GM23338 (cell line): ENCODE measurements around the gene CYBA. TPM values are rescaled to one million over a fixed set of nuclear protein-coding genes. Genes with fewer than 3 reads are reported as not detected.

Experiments used
- ATAC-seq: fragments of 200-7000 bp; cut with Tn5 transposase; 3 replicates; pipeline ENCODE4 v1.9.1; 2020
- DNase-seq: peaks from one replicate; pipeline ENCODE4 v3.0.0-alpha.2; 2015; ENCODE audit warnings: low spot score
- H2AFZ ChIP-seq: fragments of 200-600 bp; sonication (generic); 2 replicates; pipeline ENCODE4 v1.8.0; 2016; ENCODE audit warnings: antibody characterized with exemption, mild to moderate bottlenecking, moderate library complexity
- H3F3A ChIP-seq: fragments of 200-600 bp; sonication (generic); replicated peaks from 2 replicates; pipeline ENCODE4 v1.8.0; 2017; ENCODE audit warnings: antibody characterized with exemption, mixed run types, low read depth
- H3K27ac ChIP-seq: fragments of 200-600 bp; sonication (generic); 2 replicates; pipeline ENCODE4 v1.6.1; 2016; ENCODE audit warnings: low read depth
- H3K27me3 ChIP-seq: fragments of 200-600 bp; sonication (generic); 2 replicates; pipeline ENCODE4 v1.8.0; 2016; ENCODE audit warnings: mild to moderate bottlenecking, mixed run types, moderate library complexity; ENCODE audit not compliant: insufficient read depth
- H3K36me3 ChIP-seq: fragments of 200-600 bp; sonication (generic); 2 replicates; pipeline ENCODE4 v1.8.0; 2016; ENCODE audit warnings: mild to moderate bottlenecking; ENCODE audit not compliant: insufficient read depth
- H3K4me1 ChIP-seq: fragments of 200-600 bp; sonication (generic); 2 replicates; pipeline ENCODE4 v1.8.0; 2016; ENCODE audit warnings: mild to moderate bottlenecking, moderate library complexity; ENCODE audit not compliant: insufficient read depth
- H3K4me2 ChIP-seq: fragments of 200-600 bp; sonication (generic); 2 replicates; pipeline ENCODE4 v1.7.1; 2017; ENCODE audit warnings: mixed run types
- H3K4me3 ChIP-seq: fragments of 200-600 bp; sonication (generic); 2 replicates; pipeline ENCODE4 v1.6.1; 2016; ENCODE audit warnings: mixed run types
- H3K79me2 ChIP-seq: fragments of 200-600 bp; sonication (generic); replicated peaks from 2 replicates; pipeline ENCODE4 v1.8.0; 2017; ENCODE audit warnings: mild to moderate bottlenecking; ENCODE audit not compliant: insufficient read depth
- H3K9me2 ChIP-seq: fragments of 200-600 bp; sonication (generic); 2 replicates; pipeline ENCODE4 v1.8.0; 2017; ENCODE audit not compliant: insufficient read depth
- H4K20me1 ChIP-seq: fragments of 200-600 bp; sonication (generic); replicated peaks from 2 replicates; pipeline ENCODE4 v1.8.0; 2017; ENCODE audit warnings: mild to moderate bottlenecking; ENCODE audit not compliant: insufficient read depth
- H3K27ac Mint-ChIP-seq: 2 replicates; pipeline ENCODE4 v1.8.0; 2020; ENCODE audit warnings: inconsistent platforms, mild to moderate bottlenecking, moderate library complexity, mixed read lengths
- H3K27me3 Mint-ChIP-seq: 3 replicates; pipeline ENCODE4 v1.8.0; 2022; ENCODE audit warnings: low read depth, mild to moderate bottlenecking, moderate library complexity, mixed read lengths, inconsistent platforms; ENCODE audit not compliant: insufficient read depth, poor library complexity
- H3K36me3 Mint-ChIP-seq: 3 replicates; pipeline ENCODE4 v1.8.0; 2021; ENCODE audit warnings: low read depth, mild to moderate bottlenecking, inconsistent platforms, moderate library complexity, mixed read lengths
- H3K4me1 Mint-ChIP-seq: 3 replicates; pipeline ENCODE4 v1.8.0; 2020; ENCODE audit warnings: mild to moderate bottlenecking, inconsistent platforms, mixed read lengths
- H3K4me3 Mint-ChIP-seq: 3 replicates; pipeline ENCODE4 v1.8.0; 2021; ENCODE audit warnings: moderate library complexity, mild to moderate bottlenecking, inconsistent platforms, mixed read lengths
- H3K9me3 Mint-ChIP-seq: 3 replicates; pipeline ENCODE4 v1.8.0; 2020; ENCODE audit warnings: moderate library complexity, mild to moderate bottlenecking, inconsistent platforms, mixed read lengths
- CREB1 ChIP-seq: fragments of 250-450 bp; sonication (Bioruptor Pico); IDR thresholded peaks from 2 replicates; pipeline ENCODE4 v1.5.0; 2020; ENCODE audit warnings: low read depth, mild to moderate bottlenecking, moderate library complexity
- CTCF ChIP-seq, 2 experiments: fragments of 200-600 bp in 1 of 2; sonication (generic) in 1 of 2; conservative IDR thresholded peaks; 2 replicates each; pipeline versions ENCODE4 v1.5.1 to v1.6.1; 2016 to 2017; ENCODE audit warnings: antibody characterized with exemption in 2 of 2, low read depth in 2 of 2, mild to moderate bottlenecking in 2 of 2, moderate library complexity in 1 of 2
- ETS1 ChIP-seq: IDR thresholded peaks from 2 replicates; pipeline ENCODE4 v1.6.1; 2016; ENCODE audit warnings: antibody characterized with exemption
- EZH2 ChIP-seq: fragments of 200-600 bp; sonication (generic); IDR thresholded peaks from one replicate; pipeline ENCODE4 v1.8.0; 2017; ENCODE audit warnings: antibody characterized with exemption, mild to moderate bottlenecking, low read depth; ENCODE audit not compliant: unreplicated experiment
- EZH2phosphoT487 ChIP-seq: fragments of 200-600 bp; sonication (generic); IDR thresholded peaks from one replicate; pipeline ENCODE4 v1.8.1; 2018; ENCODE audit warnings: antibody characterized with exemption; ENCODE audit not compliant: unreplicated experiment
- JUNB ChIP-seq: IDR thresholded peaks from one replicate; pipeline ENCODE4 v1.6.1; 2016; ENCODE audit warnings: antibody characterized with exemption; ENCODE audit not compliant: unreplicated experiment
- NANOG ChIP-seq: IDR thresholded peaks from 2 replicates; pipeline ENCODE4 v1.6.1; 2016; ENCODE audit warnings: antibody characterized with exemption, borderline replicate concordance
- POLR2AphosphoS5 ChIP-seq: IDR thresholded peaks from 2 replicates; pipeline ENCODE4 v1.6.1; 2016; ENCODE audit warnings: antibody characterized with exemption, low read depth
- REST ChIP-seq: IDR thresholded peaks from one replicate; pipeline ENCODE4 v1.6.1; 2018; ENCODE audit warnings: antibody characterized with exemption; ENCODE audit not compliant: unreplicated experiment
- STAT1 ChIP-seq: IDR thresholded peaks from one replicate; pipeline ENCODE4 v1.6.1; 2016; ENCODE audit warnings: antibody characterized with exemption; ENCODE audit not compliant: unreplicated experiment
- ZNF114 ChIP-seq: fragments of 250-450 bp; sonication (Bioruptor Pico); IDR thresholded peaks from 2 replicates; pipeline ENCODE4 v1.5.0; 2020; ENCODE audit warnings: mild to moderate bottlenecking, moderate library complexity
- ZNF331 ChIP-seq: fragments of 250-450 bp; sonication (Bioruptor Pico); IDR thresholded peaks from 2 replicates; pipeline ENCODE4 v1.5.0; 2020; ENCODE audit warnings: low read depth, mild to moderate bottlenecking, moderate library complexity
- ZNF462 ChIP-seq: fragments of 250-450 bp; sonication (Bioruptor Pico); IDR thresholded peaks from 2 replicates; pipeline ENCODE4 v1.5.0; 2020; ENCODE audit warnings: mild to moderate bottlenecking, moderate library complexity
- polyA plus RNA-seq: library from polyadenylated mRNA; unstranded; fragments of >200 nt; fragmentation: Nextera tagmentation; extraction: Ambion mirVana; gene quantifications from 2 replicates; pipeline ENCODE4 v1.2.1, GENCODE V29; 2016
- total RNA-seq: library from RNA; depleted of rRNA; stranded (reverse); fragments of >200 nt; shearing (Covaris generic); gene quantifications from 2 replicates; pipeline ENCODE4 v1.2.3, GENCODE V29; 2014

CYBA gene
- total and polyA plus RNA-seq, 2 experiments from 2014 or later: 275 to 281 TPM

GRCh38 chr16:88597856-88598491 lies 52.9 kb downstream of the CYBA start:
- Histone ChIP-seq H3K4me2 (no peak overlapping the region), H3K4me3 (no peak overlapping the region), H3K27ac (no peak overlapping the region), H3K9me2 (no peaks in the 10 kb centered on the region), H3K27me3 (no peaks in the 10 kb centered on the region), H3K4me1 (no peaks in the 10 kb centered on the region), H3F3A (peaks cover 8% of the 10 kb centered on the region; the same call in 1 of the 2 replicates), H4K20me1 (peaks cover 29% of the 10 kb centered on the region; the same call in 1 of the 2 replicates), H3K36me3 (peaks cover 24% of the 10 kb centered on the region), H2AFZ (no peak overlapping the region), H3K79me2 (peaks cover 27% of the 10 kb centered on the region; the same call in 1 of the 2 replicates)
- no peak overlapping the region for H3K27ac Mint-ChIP-seq
- H3K4me3 Mint-ChIP-seq: no peak overlapping the region
- H3K4me1 Mint-ChIP-seq: peaks cover 25% of the 10 kb centered on the region
- DNase-seq: no peak
- ATAC-seq: no peak
- peaks cover 6% of the 10 kb centered on the region for H3K27me3 Mint-ChIP-seq
- no peaks in the 10 kb centered on the region for H3K9me3 Mint-ChIP-seq
- peaks cover 49% of the 10 kb centered on the region for H3K36me3 Mint-ChIP-seq
- no peak for TF ChIP-seq ZNF331 (CRISPR knock-in tag)
- TF ChIP-seq CREB1 (CRISPR knock-in tag): no peak
- no peak for TF ChIP-seq ETS1
- no peak for TF ChIP-seq ZNF114 (CRISPR knock-in tag)
- TF ChIP-seq NANOG: no peak
- TF ChIP-seq EZH2phosphoT487: no peak
- TF ChIP-seq JUNB: no peak
- no peak for TF ChIP-seq EZH2
- TF ChIP-seq REST: no peak
- TF ChIP-seq CTCF (conservative IDR thresholded peaks at IDR 0.05; ENCODE audit: low read depth in 2 of 2): no peak
- TF ChIP-seq POLR2AphosphoS5: no peak
- no peak for TF ChIP-seq ZNF462 (CRISPR knock-in tag)
- TF ChIP-seq STAT1: no peak
